NCI-H1436 treated with DMSO at 0.1 percent for 48 hours (cell line): ENCODE measurements around the gene FOXF2.

Source experiments
- DNase-seq: peaks from one replicate; lab custom pipeline; 2025; lab: John Stamatoyannopoulos, UW

The FOXF2 gene

DNA sequence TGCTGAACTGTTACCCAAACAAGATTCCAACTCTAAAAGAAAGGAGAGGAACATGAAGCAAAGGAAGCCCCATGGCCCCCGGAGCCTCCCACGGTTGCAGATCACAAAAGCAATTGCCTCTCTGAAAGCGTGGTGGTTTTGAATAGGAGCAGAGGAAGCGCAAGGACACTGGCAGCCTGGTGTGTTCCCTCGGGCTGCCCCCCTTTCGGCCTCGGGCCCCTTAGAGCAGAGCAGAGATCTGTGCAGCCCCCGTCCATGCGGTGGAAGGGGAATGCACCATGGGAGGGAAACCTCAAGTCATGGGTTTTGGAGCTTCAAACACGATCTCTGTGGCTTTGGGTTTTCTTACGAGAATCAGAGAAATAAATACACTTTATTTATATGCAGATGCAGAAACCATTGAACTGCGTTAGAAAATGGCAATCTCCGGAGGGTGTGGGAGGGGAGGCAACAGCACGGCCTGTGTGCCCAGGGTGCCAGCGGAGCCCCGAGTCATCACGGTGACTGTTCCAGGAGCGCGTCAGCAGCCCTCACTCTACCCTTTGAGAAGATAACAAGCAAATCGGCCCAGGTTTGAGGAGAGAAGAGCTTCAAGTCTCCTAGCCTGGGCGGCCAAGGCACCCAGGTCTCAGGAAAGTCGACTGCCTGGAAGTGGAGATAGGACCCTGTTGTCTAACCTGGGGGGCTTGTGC is 20.5 kb downstream of the FOXF2 start:
- no peak for DNase-seq

DNA sequence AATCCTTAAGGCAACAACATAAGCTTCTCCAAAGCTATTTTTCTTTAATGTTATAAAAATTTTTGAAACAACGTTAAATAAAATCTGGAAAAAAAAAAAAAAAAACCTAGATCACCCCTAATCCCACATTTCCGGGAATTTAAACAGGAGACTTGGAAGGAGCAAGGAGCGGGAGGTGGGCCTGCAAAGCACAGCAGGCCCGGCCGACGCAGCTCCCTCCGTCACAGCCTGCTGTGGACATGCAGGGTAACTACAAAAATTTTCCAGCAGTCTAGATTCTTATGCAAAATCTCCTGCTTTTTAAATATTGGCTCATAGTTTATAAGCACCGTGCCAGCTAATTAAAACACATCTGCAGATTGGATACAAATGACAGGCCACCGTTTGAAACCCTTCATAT is 23.5 kb downstream of the FOXF2 start:
- DNase-seq: no peak

GRCh38 chr6:1415416-1416063 is 26.2 kb downstream of the FOXF2 start:
- DNase-seq: no peak

DNA sequence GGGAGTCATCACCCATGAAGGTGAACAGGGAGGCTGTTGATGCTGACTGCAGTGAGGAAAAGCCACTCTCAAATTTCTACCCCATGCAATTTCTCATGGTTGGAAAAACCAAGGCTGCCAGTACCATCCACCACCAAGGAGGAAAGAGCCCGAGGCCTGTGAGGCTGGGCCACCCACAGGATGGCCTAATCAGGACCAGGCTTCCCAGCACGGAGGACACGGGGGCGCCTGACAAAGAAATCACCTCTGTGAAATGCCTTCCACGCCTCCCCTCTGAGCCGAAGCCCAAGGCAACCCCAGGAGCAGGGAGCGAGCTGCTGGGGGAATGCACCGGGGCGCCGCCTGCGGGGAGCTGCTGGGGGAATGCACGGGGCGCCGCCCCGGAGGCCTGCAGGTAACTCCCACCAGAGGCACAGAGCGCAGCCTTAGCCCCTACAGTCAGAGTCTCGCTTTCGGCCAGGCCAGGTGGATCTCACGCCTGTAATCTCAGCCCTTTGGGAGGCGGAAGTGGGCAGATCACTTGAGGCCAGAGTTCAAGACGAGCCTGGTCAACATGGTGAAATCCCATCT is 26.9 kb downstream of the FOXF2 start:
- DNase-seq: no peak

GRCh38 chr6:1416820-1417219 is 27.4 kb downstream of the FOXF2 start:
- DNase-seq: no peak

DNA sequence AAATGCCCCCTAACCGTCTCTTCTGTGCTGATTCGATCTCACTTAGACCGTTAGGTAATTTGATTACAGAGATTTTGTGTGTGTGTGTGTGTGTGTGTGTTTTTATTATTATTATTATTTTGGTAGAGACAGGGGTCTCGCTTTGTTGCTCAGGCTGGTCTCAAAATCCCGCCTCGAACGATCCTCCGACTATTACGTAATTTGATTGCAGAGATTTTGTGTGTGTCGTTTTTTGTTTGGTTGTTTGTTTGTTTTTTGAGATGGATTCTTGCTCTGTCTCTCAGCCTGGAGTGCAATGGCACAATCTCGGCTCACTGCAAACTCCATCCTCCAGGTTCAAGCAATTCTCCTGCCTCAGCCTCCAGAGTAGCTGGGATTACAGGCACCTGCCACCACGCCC is 28.3 kb downstream of the FOXF2 start:
- DNase-seq: no peak

GRCh38 chr6:1418471-1419191 is 29.3 kb downstream of the FOXF2 start:
- no peak for DNase-seq

- DNase-seq: no peak
Measured at GRCh38 chr6:1420382-1420781, 31.0 kb downstream of the FOXF2 start.

DNA sequence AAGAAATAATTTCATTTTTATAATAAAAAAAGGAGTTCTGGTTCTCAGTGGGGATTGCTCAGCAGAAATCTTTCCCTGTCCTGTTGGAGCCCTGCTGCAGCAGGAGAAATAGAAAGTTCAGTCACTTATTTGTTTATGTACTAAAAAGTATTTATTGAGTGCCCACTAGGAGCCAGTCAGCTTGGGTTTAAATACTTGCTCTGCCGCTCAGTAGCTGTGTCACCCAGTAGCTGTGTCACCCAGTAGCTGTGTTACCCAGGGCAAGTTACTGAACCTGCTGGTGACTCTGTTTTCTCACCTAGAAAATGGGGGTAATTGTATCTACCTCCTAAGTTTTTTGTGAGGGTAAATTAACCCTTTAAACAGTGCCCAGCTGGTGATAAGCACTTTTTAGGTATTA is 32.9 kb downstream of the FOXF2 start:
- no peak for DNase-seq

- no peak for DNase-seq
Measured at GRCh38 chr6:1423578-1423977, 34.2 kb downstream of the FOXF2 start.

DNA sequence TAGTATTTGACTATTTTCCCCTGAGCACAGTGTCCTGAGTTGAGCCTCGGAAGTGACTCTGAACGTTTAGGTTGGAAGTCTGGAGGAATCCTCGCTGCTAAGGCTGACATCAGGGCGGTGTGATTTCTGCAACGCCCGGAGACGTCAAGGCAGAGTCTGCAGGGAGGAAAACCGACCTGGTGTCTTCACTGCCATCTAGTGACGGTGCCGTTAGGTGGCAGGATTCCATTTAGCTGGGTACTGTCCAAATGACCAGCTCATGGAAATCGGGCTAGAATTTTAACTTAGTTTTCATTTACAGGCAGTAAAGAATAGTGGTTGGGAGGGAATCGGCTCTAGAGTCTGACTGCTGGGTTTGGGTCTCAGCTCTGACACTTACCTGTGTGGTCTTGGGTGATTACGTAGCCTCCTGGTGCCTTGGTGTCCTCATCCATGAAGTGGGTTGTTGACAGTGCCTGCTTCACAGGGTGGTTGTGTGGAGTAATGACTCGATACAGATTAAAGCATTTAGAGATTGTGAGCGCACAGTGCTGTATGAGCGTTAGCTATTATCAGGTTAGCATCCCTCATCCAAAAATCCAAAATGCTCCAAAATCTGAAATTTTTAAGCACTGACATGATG is 35.0 kb downstream of the FOXF2 start:
- no peak for DNase-seq

DNA sequence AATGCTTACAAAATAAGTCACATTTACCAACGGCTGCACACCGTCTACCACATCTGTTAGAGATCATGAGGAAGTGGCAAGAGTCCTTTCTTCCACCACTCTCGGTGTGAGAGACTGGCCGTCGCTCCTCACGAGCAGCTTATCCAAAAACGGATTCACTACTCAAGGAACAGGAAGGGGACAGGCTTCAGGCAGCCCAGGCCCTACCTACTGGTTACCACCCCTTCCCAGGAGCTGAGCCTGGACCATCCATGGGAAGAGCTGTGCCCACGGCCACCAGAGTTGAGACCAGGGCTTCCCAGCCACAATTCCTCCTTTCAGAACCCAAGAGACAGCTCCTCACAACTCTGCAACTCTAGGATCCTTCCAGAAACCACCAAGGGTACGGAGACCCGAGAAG is 37.0 kb downstream of the FOXF2 start:
- no peak for DNase-seq

- DNase-seq: no peak
Measured at GRCh38 chr6:1435806-1436205, 46.4 kb downstream of the FOXF2 start.

GRCh38 chr6:1436334-1437306 is 47.2 kb downstream of the FOXF2 start:
- DNase-seq: no peak

DNA sequence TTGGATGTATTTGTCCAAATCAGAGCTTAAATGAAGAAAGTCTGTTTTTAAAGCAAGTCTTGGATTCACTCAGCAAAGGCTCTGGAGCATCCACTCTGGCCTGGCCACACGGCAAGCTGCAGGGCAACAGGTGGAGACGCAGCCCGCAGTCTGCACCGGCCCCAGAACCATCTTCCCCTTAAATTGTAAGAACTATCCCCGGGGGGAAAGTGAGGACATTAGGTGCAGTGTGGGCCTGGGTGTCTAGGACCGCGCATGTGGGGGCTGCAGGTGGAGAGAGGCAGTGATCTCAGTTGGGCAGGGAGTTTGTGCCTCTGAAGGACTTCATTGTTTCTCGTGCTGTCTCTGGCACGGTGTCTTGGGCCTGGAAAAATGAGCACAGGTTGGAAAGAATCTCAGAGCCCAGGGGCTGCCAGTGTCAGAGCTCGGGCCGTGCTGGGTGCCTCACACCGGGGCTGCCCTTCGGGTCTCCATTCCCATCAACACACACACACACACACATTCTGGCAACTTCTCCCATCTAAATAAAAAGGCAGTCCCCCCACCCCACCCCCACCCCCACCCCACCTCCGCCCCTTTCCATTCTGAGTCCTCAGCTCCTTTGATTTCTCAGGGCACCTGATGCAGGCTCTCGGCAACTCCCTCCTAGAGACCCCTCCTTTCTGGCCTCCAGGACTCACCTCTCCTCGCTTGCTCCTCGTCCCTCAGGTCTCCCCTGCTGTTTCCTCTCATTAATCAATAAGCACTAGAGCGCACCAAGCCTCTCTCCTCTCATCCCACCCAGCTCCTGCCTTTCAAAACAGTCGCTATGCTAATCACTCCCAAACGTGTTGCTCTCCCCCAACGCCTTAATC is 48.4 kb downstream of the FOXF2 start:
- no peak for DNase-seq

DNA sequence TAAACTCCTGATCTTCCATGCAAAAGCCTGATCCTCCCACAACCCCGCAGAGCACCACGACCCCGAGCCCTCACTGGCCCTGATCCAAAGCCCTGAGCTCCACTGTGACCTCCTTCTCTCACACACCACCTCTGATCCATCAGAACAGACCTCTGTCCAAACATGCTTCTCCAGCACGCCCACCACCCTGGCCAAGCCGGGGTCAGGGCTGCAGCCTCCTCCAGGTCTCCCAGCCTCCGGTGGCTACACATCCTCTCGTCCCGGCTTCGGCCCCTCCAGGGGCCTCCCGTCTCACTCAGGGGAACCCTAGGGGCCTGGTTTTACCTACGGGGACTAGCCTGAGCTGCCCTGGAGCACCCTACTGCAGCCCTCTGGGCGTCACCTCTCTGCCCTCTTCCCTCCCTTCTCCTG is 49.1 kb downstream of the FOXF2 start:
- DNase-seq: no peak

- DNase-seq: no peak
Measured at GRCh38 chr6:1439349-1439748, 50.0 kb downstream of the FOXF2 start.

- no peak for DNase-seq
Measured at GRCh38 chr6:1442929-1443328, 53.6 kb downstream of the FOXF2 start.
